ENCODE data around the gene SLC12A5. TPM values are rescaled to one million over a fixed set of nuclear protein-coding genes. Genes with fewer than 3 reads are reported as not detected.
A peak's percentile ranks its signal among the peaks of the same experiment; 100 is the strongest.

Gene SLC12A5
- total and polyA plus RNA-seq, 9 of the 15 experiments (the other 6 are each of a cell fraction or from before 2014, with no cell fraction given) = 0.36 to 7.5 (median 2.1) TPM

GRCh38 chr20:45983279-45983743 lies 45.7 kb upstream of the SLC12A5 start (continued):
- TF ChIP-seq SMARCB1 (IDR thresholded peaks at IDR 0.05; ENCODE audit: insufficient read length, low read depth) (no peak), IRF1 (CRISPR knock-in tag; IDR thresholded peaks at IDR 0.05; ENCODE audit: borderline replicate concordance) (no peak), PRMT5 (CRISPR knock-in tag; IDR thresholded peaks at IDR 0.05) (no peak), HDGF (IDR thresholded peaks at IDR 0.05) (no peak), HDAC1 (IDR thresholded peaks at IDR 0.05) (peak in 1 of 2 experiments; percentile 76; a peak in 2 of 4 replicates), HDAC3 (IDR thresholded peaks at IDR 0.05; ENCODE audit: borderline replicate concordance, partially characterized antibody) (no peak), SRF (CRISPR knock-in tag; IDR thresholded peaks at IDR 0.05) (peak in 1 of 2 experiments; percentile 18; a peak in 1 of 4 replicates), ZNF717 (CRISPR knock-in tag; IDR thresholded peaks at IDR 0.05) (no peak), SOX6 (IDR thresholded peaks at IDR 0.05) (peak; percentile 85), ZEB2 (IDR thresholded peaks at IDR 0.05) (peak; percentile 64; the same call in 1 of the 2 replicates), RAD51 (IDR thresholded peaks at IDR 0.05; ENCODE audit: borderline replicate concordance, low read depth) (peak; percentile 81), ATF7 (IDR thresholded peaks at IDR 0.05) (peak; percentile 37), ARID1B (IDR thresholded peaks at IDR 0.05) (peak; percentile 71), MAZ (CRISPR knock-in tag; conservative IDR thresholded peaks at IDR 0.05 in 1 of 2, IDR thresholded peaks at IDR 0.05 in 1 of 2) (0 out of 4 replicates have a peak, but pooled peaks of 1 of the 2 experiments have one; percentile 30), SMARCC2 (IDR thresholded peaks at IDR 0.05; ENCODE audit: low read depth) (0 out of 2 replicates have a peak, but pooled peaks have one; percentile 29), CXXC5 (CRISPR knock-in tag; IDR thresholded peaks at IDR 0.05) (peak; percentile 54), ZC3H11A (IDR thresholded peaks at IDR 0.05; ENCODE audit: low read depth, low read length) (no peak), CBFA2T2 (conservative IDR thresholded peaks at IDR 0.05) (peak; percentile 24; the same call in 1 of the 2 replicates), HDAC2 (IDR thresholded peaks at IDR 0.05) (peak; percentile 89), STAG1 (CRISPR knock-in tag; IDR thresholded peaks at IDR 0.05; ENCODE audit: borderline replicate concordance) (no peak), KLF16 (IDR thresholded peaks at IDR 0.05) (no peak), SMARCE1 (IDR thresholded peaks at IDR 0.05) (no peak; the same call in 1 of the 2 replicates), POLR2B (IDR thresholded peaks at IDR 0.05; ENCODE audit: low read depth, partially characterized antibody) (no peak), SIN3B (IDR thresholded peaks at IDR 0.05; ENCODE audit: low read depth) (no peak), MEF2D (tag; conservative IDR thresholded peaks at IDR 0.05; ENCODE audit: low read depth) (no peak), BHLHE40 (IDR thresholded peaks at IDR 0.05; ENCODE audit: low read length) (no peak), ZNF140 (CRISPR knock-in tag; IDR thresholded peaks at IDR 0.05) (no peak), BRD9 (IDR thresholded peaks at IDR 0.05; ENCODE audit: low read depth, partially characterized antibody) (peak; percentile 74), RBFOX2 (IDR thresholded peaks at IDR 0.05; ENCODE audit: low read depth, low read length) (no peak), ZNF239 (CRISPR knock-in tag; IDR thresholded peaks at IDR 0.05) (no peak), IRF9 (tag; IDR thresholded peaks at IDR 0.05) (no peak), SREBF2 (CRISPR knock-in tag; IDR thresholded peaks at IDR 0.05) (no peak), ZNF699 (CRISPR knock-in tag; IDR thresholded peaks at IDR 0.05; ENCODE audit: insufficient replicate concordance) (no peak), SMARCA5 (IDR thresholded peaks at IDR 0.05) (peak; percentile 87; the same call in 1 of the 2 replicates)

Measured in K562 (cell line).